Measurements from ENCODE around the gene GCDH.

GRCh38 chr19:12912571-12912970 lies 21.6 kb downstream of the GCDH start:
- TF ChIP-seq EZH2phosphoT487 (IDR thresholded peaks at IDR 0.05; ENCODE audit: low read depth) (no peak), CTCF (IDR thresholded peaks at IDR 0.05; ENCODE audit: low read depth, low read length) (no peak)

All from OCI-LY3 (cell line).